Trophoblast cell (in vitro differentiated cells and primary cell): ENCODE data around the gene PTPRN2.

Experiments
- DNase-seq, 2 donors: peaks; one replicate each; pipeline ENCODE4 v3.0.0-alpha.2; 2016
- H2AFZ ChIP-seq: 2 replicates; pipeline ENCODE4 v1.6.1; 2013; ENCODE audit warnings: low read length, moderate library complexity, mild to moderate bottlenecking; ENCODE audit not compliant: insufficient read depth, poor library complexity
- H2AK5ac ChIP-seq: 2 replicates; pipeline ENCODE4 v1.6.1; 2013; ENCODE audit warnings: mild to moderate bottlenecking, low read length
- H2BK120ac ChIP-seq: 2 replicates; pipeline ENCODE4 v1.6.1; 2013; ENCODE audit warnings: low read length, mild to moderate bottlenecking, moderate library complexity; ENCODE audit not compliant: insufficient read depth, poor library complexity
- H2BK12ac ChIP-seq: 2 replicates; pipeline ENCODE4 v1.6.1; 2013; ENCODE audit warnings: mild to moderate bottlenecking, low read length, moderate library complexity
- H2BK5ac ChIP-seq: 2 replicates; pipeline ENCODE4 v1.6.1; 2013; ENCODE audit warnings: low read length, low read depth, moderate library complexity, mild to moderate bottlenecking; ENCODE audit not compliant: poor library complexity
- H3K14ac ChIP-seq: 2 replicates; pipeline ENCODE4 v1.6.1; 2013; ENCODE audit warnings: mild to moderate bottlenecking, low read length
- H3K18ac ChIP-seq: 2 replicates; pipeline ENCODE4 v1.6.1; 2013; ENCODE audit warnings: mild to moderate bottlenecking, low read length
- H3K23ac ChIP-seq: 2 replicates; pipeline ENCODE4 v1.6.1; 2013; ENCODE audit warnings: low read length
- H3K27ac ChIP-seq: 2 replicates; pipeline ENCODE4 v1.5.1; 2013; ENCODE audit warnings: low read depth, mild to moderate bottlenecking, inconsistent platforms, low read length, moderate library complexity
- H3K27me3 ChIP-seq: 2 replicates; pipeline ENCODE4 v1.6.1; 2013; ENCODE audit warnings: inconsistent platforms, mild to moderate bottlenecking, low read length, moderate library complexity; ENCODE audit not compliant: insufficient read depth
- H3K36me3 ChIP-seq, 2 experiments: 1 replicate in 1 of 2; 2 replicates in 1 of 2; pipeline ENCODE4 v1.6.1; 2013; ENCODE audit warnings: low read length in 2 of 2, mild to moderate bottlenecking in 2 of 2, moderate library complexity in 1 of 2; ENCODE audit not compliant: insufficient read depth in 2 of 2, control insufficient read depth in 1 of 2
- H3K4ac ChIP-seq: 2 replicates; pipeline ENCODE4 v1.6.1; 2013; ENCODE audit warnings: low read depth, mild to moderate bottlenecking, low read length, moderate library complexity
- H3K4me1 ChIP-seq, 2 experiments: 1 replicate in 1 of 2; 2 replicates in 1 of 2; pipeline ENCODE4 v1.6.1; 2013; ENCODE audit warnings: low read length in 2 of 2, mild to moderate bottlenecking in 2 of 2, moderate library complexity in 1 of 2; ENCODE audit not compliant: insufficient read depth in 2 of 2, control insufficient read depth in 1 of 2
- H3K4me2 ChIP-seq: 2 replicates; pipeline ENCODE4 v1.6.1; 2013; ENCODE audit warnings: inconsistent platforms, mild to moderate bottlenecking, low read length, moderate library complexity
- H3K4me3 ChIP-seq: 2 replicates; pipeline ENCODE4 v1.5.1; 2013; ENCODE audit warnings: mild to moderate bottlenecking, low read depth, low read length, inconsistent platforms
- H3K79me1 ChIP-seq: one replicate; pipeline ENCODE4 v1.6.1; 2013; ENCODE audit warnings: low read length
- H3K79me2 ChIP-seq: 2 replicates; pipeline ENCODE4 v1.6.1; 2013; ENCODE audit warnings: low read length, mild to moderate bottlenecking; ENCODE audit not compliant: control insufficient read depth, insufficient read depth, poor library complexity
- H3K9ac ChIP-seq: 2 replicates; pipeline ENCODE4 v1.6.1; 2013; ENCODE audit warnings: mild to moderate bottlenecking, low read length
- H3K9me3 ChIP-seq: 2 replicates; pipeline ENCODE4 v1.6.1; 2013; ENCODE audit warnings: low read depth, mild to moderate bottlenecking, control low read depth, inconsistent platforms, low read length; ENCODE audit not compliant: insufficient read depth
- H4K12ac ChIP-seq: 2 replicates; pipeline ENCODE4 v1.6.1; 2013; ENCODE audit warnings: low read depth, mild to moderate bottlenecking, low read length, moderate library complexity
- H4K8ac ChIP-seq: 2 replicates; pipeline ENCODE4 v1.6.1; 2013; ENCODE audit warnings: low read depth, mild to moderate bottlenecking, low read length, moderate library complexity
- H4K91ac ChIP-seq: one replicate; pipeline ENCODE4 v1.6.1; 2013; ENCODE audit warnings: low read depth, mild to moderate bottlenecking, low read length, moderate library complexity
- WGBS: extraction: QIAGEN DNeasy Blood & Tissue Kit; methylation state at CpG from one replicate; pipeline ENCODE4 v1.1.7; 2013; ENCODE audit warnings: missing lambda C conversion rate; ENCODE audit not compliant: insufficient read length, insufficient coverage; ENCODE audit errors: extremely low coverage; 5-methylcytosine and 5-hydroxymethylcytosine counted together

Gene PTPRN2

GRCh38 chr7:158473946-158474345, 113.7 kb downstream of the PTPRN2 start:
- H4K91ac ChIP-seq = no peak overlapping the region
- no CpG with 5 or more reads among the region's 12 CpGs for WGBS

DNA sequence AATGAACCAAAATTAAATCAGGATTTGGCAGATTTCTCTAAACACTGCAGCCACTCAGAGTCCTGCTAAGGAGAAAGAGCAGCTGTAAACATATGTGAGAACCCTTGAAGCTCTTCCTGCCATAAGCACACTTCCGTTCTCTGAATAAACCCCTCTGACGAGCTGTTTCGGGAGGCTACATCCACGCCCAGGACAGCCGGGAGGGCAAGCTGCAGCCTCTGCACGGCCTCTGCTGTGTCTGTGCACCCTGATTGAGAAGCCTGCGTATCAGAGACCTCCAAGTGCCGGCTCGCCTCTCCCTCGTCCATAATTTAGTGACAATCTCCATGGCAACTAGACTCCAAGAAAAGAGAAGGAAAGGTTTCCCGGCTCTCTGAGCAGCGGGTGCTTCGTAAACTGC, 114.4 kb downstream of the PTPRN2 start:
- Histone ChIP-seq H2AK5ac (no peak overlapping the region), H2BK120ac (no peak overlapping the region), H3K36me3 (no peaks in the 10 kb centered on the region), H3K4ac (no peak overlapping the region), H2AFZ (no peak overlapping the region), H3K4me1 (no peaks in the 10 kb centered on the region), H3K27me3 (no peaks in the 10 kb centered on the region), H2BK12ac (no peak overlapping the region), H4K91ac (no peak overlapping the region), H3K27ac (no peak overlapping the region), H3K79me2 (no peaks in the 10 kb centered on the region), H3K18ac (no peak overlapping the region), H3K4me2 (no peak overlapping the region), H3K14ac (no peak overlapping the region), H3K9me3 (peaks cover 5% of the 10 kb centered on the region), H4K12ac (no peak overlapping the region), H2BK5ac (no peak overlapping the region), H3K23ac (no peak overlapping the region), H3K9ac (peak overlapping the region; percentile 15), H4K8ac (no peak overlapping the region), H3K4me3 (no peak overlapping the region), H3K79me1 (no peaks in the 10 kb centered on the region)
- no peak for DNase-seq
- no CpG with 5 or more reads among the region's 13 CpGs for WGBS

More at GRCh38 chr7:158473946-158474345, 113.7 kb downstream of the PTPRN2 start:
- no peaks in the 10 kb centered on the region for H3K36me3 ChIP-seq
- no peaks in the 10 kb centered on the region for H3K79me1 ChIP-seq
- H2AK5ac ChIP-seq = no peak overlapping the region
- H3K18ac ChIP-seq = no peak overlapping the region
- no peak overlapping the region for H3K4ac ChIP-seq
- no peak overlapping the region for H3K9ac ChIP-seq
- H3K27ac ChIP-seq = no peak overlapping the region
- DNase-seq = no peak
- no peaks in the 10 kb centered on the region for H3K27me3 ChIP-seq
- no peak overlapping the region for H2BK12ac ChIP-seq
- no peak overlapping the region for H4K12ac ChIP-seq
- H4K8ac ChIP-seq = no peak overlapping the region
- no peaks in the 10 kb centered on the region for H3K79me2 ChIP-seq
- no peak overlapping the region for H2BK5ac ChIP-seq
- no peak overlapping the region for H3K23ac ChIP-seq
- no peak overlapping the region for H3K4me3 ChIP-seq
- H2AFZ ChIP-seq = no peak overlapping the region
- no peak overlapping the region for H3K14ac ChIP-seq
- H2BK120ac ChIP-seq = no peak overlapping the region
- H3K4me2 ChIP-seq = no peak overlapping the region
- H3K4me1 ChIP-seq = no peaks in the 10 kb centered on the region
- H3K9me3 ChIP-seq = peaks cover 2% of the 10 kb centered on the region

GRCh38 chr7:158472596-158472995, 115.0 kb downstream of the PTPRN2 start:
- Histone ChIP-seq H4K91ac (no peak overlapping the region), H2BK120ac (no peak overlapping the region), H3K9me3 (peaks cover 3% of the 10 kb centered on the region), H3K14ac (no peak overlapping the region), H2BK5ac (no peak overlapping the region), H3K4me1 (no peaks in the 10 kb centered on the region), H3K23ac (no peak overlapping the region), H3K27me3 (no peaks in the 10 kb centered on the region), H3K4me2 (no peak overlapping the region), H3K18ac (no peak overlapping the region), H2BK12ac (no peak overlapping the region), H3K4ac (no peak overlapping the region), H4K12ac (no peak overlapping the region), H2AK5ac (no peak overlapping the region), H4K8ac (no peak overlapping the region), H3K36me3 (no peaks in the 10 kb centered on the region), H3K27ac (no peak overlapping the region), H3K4me3 (no peak overlapping the region), H3K79me1 (no peaks in the 10 kb centered on the region), H2AFZ (no peak overlapping the region), H3K9ac (no peak overlapping the region), H3K79me2 (no peaks in the 10 kb centered on the region)
- DNase-seq = no peak
- WGBS = no CpG with 5 or more reads among the region's 11 CpGs

DNA sequence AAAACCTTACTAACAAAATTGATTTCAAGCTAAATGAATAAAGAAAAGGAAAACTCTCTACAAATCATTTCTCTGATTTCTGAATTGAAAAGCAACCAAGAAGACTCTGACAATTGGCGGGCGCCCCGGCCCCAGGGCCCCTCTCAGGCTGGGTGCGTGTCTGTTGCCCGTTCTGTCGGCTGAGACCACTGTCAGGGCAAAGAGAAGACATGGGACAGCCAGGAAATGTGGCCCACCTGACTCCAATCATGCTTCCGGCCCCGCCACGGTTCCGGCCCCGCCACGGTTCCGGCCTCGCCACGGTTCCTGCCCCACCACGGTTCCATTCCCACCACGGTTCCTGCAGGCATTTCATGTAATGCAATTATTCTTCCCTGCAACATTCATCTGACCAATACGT, 115.9 kb downstream of the PTPRN2 start:
- no peak overlapping the region for H4K8ac ChIP-seq
- no peak overlapping the region for H3K18ac ChIP-seq
- H3K23ac ChIP-seq = no peak overlapping the region
- H3K4me2 ChIP-seq = no peak overlapping the region
- H3K9me3 ChIP-seq = peaks cover 2% of the 10 kb centered on the region
- no peak overlapping the region for H2BK5ac ChIP-seq
- no peak overlapping the region for H3K4me3 ChIP-seq
- H4K12ac ChIP-seq = no peak overlapping the region
- H3K14ac ChIP-seq = no peak overlapping the region
- H3K36me3 ChIP-seq = no peaks in the 10 kb centered on the region
- no peak for DNase-seq
- H2AK5ac ChIP-seq = no peak overlapping the region
- no peak overlapping the region for H3K9ac ChIP-seq
- no peaks in the 10 kb centered on the region for H3K27me3 ChIP-seq
- H2BK12ac ChIP-seq = no peak overlapping the region
- H2AFZ ChIP-seq = no peak overlapping the region
- H3K27ac ChIP-seq = no peak overlapping the region
- H3K79me2 ChIP-seq = no peaks in the 10 kb centered on the region
- no peak overlapping the region for H4K91ac ChIP-seq
- H3K4ac ChIP-seq = no peak overlapping the region
- no peak overlapping the region for H2BK120ac ChIP-seq
- no peaks in the 10 kb centered on the region for H3K4me1 ChIP-seq
- H3K79me1 ChIP-seq = no peaks in the 10 kb centered on the region
- no CpG with 5 or more reads among the region's 18 CpGs for WGBS
